GM23338 (cell line): ENCODE measurements around the gene ATP6V1G3.

Source experiments
- CTCF ChIP-seq, 2 experiments: fragments of 200-600 bp in 1 of 2; sonication (generic) in 1 of 2; conservative IDR thresholded peaks; 2 replicates each; pipeline versions ENCODE4 v1.5.1 to v1.6.1; 2016 to 2017; ENCODE audit warnings: antibody characterized with exemption in 2 of 2, low read depth in 2 of 2, mild to moderate bottlenecking in 2 of 2, moderate library complexity in 1 of 2
- EZH2 ChIP-seq: fragments of 200-600 bp; sonication (generic); IDR thresholded peaks from one replicate; pipeline ENCODE4 v1.8.0; 2017; ENCODE audit warnings: antibody characterized with exemption, mild to moderate bottlenecking, low read depth; ENCODE audit not compliant: unreplicated experiment
- EZH2phosphoT487 ChIP-seq: fragments of 200-600 bp; sonication (generic); IDR thresholded peaks from one replicate; pipeline ENCODE4 v1.8.1; 2018; ENCODE audit warnings: antibody characterized with exemption; ENCODE audit not compliant: unreplicated experiment
- JUNB ChIP-seq: IDR thresholded peaks from one replicate; pipeline ENCODE4 v1.6.1; 2016; ENCODE audit warnings: antibody characterized with exemption; ENCODE audit not compliant: unreplicated experiment
- NANOG ChIP-seq: IDR thresholded peaks from 2 replicates; pipeline ENCODE4 v1.6.1; 2016; ENCODE audit warnings: antibody characterized with exemption, borderline replicate concordance
- POLR2AphosphoS5 ChIP-seq: IDR thresholded peaks from 2 replicates; pipeline ENCODE4 v1.6.1; 2016; ENCODE audit warnings: antibody characterized with exemption, low read depth

- TF ChIP-seq CTCF (conservative IDR thresholded peaks at IDR 0.05; ENCODE audit: low read depth in 2 of 2) (no peak), EZH2 (no peak), JUNB (no peak), EZH2phosphoT487 (no peak), POLR2AphosphoS5 (no peak), NANOG (no peak)
Observed at GRCh38 chr1:198493329-198493728, 47.2 kb downstream of the ATP6V1G3 start.
